Activated gamma-delta T cell treated with anti-CD3 and anti-CD28 coated beads, Interleukin-2, amount 50 U/mL, for 16 hours (primary cell): Measurements from ENCODE around the gene TAGLN3.

Experiments
- DNase-seq: peaks from one replicate; pipeline ENCODE4 v3.0.0-alpha.2; 2020; ENCODE audit warnings: low read depth

The TAGLN3 gene

GRCh38 chr3:111998636-111999483 is at the start of gene TAGLN3:
Gene TAGLN3, plus strand, starts transcription at chr3:111998922. Its CDS starts 501 bp downstream, at chr3:111999423.
- no peak for DNase-seq

DNA sequence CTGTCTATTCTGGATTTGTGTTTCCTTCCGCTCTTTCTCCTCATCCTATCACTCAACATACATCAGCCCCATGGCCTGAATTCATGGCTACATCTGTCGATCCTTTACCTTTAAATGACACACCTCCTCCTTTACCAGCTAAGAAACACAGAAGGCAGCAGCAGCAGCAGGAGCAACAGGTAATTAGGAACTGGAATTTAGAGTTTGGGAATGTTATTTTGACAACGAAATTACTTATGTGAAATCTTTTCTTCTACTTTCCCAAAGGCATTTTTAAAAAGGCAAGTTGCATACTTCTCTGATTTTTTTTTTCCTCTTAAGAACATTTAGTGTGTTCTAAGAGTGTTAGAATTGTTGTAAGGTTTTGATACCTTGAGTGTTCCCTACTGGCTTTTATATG is 49.0 kb upstream of the TAGLN3 start:
- no peak for DNase-seq

DNA sequence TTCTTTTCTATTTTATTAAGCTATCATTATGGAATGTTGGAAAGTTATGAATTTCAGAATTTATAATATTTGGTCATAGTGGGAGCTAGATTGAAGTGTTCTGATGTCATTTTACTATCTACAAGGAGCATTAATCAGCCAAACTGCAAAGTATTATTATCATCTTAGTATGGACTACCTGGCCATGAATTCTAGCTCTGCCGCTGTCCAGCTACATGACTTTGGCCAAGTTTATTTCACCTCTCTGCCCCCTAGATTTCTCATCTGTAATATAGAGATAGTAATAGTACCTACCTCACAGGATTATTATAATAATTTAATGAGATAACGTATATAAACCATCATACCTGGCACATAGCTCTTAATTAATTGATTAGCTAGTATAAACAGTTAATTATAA is 47.7 kb upstream of the TAGLN3 start:
- DNase-seq: no peak

- no peak for DNase-seq
Observed at GRCh38 chr3:111952086-111952485, 46.6 kb upstream of the TAGLN3 start.

GRCh38 chr3:111952866-111953450 is 45.8 kb upstream of the TAGLN3 start:
- DNase-seq: no peak

GRCh38 chr3:111954228-111954990 is 44.3 kb upstream of the TAGLN3 start:
- no peak for DNase-seq

GRCh38 chr3:111955876-111956275 is 42.8 kb upstream of the TAGLN3 start:
- DNase-seq: no peak

GRCh38 chr3:111956449-111956848 is 42.3 kb upstream of the TAGLN3 start:
- DNase-seq: no peak

DNA sequence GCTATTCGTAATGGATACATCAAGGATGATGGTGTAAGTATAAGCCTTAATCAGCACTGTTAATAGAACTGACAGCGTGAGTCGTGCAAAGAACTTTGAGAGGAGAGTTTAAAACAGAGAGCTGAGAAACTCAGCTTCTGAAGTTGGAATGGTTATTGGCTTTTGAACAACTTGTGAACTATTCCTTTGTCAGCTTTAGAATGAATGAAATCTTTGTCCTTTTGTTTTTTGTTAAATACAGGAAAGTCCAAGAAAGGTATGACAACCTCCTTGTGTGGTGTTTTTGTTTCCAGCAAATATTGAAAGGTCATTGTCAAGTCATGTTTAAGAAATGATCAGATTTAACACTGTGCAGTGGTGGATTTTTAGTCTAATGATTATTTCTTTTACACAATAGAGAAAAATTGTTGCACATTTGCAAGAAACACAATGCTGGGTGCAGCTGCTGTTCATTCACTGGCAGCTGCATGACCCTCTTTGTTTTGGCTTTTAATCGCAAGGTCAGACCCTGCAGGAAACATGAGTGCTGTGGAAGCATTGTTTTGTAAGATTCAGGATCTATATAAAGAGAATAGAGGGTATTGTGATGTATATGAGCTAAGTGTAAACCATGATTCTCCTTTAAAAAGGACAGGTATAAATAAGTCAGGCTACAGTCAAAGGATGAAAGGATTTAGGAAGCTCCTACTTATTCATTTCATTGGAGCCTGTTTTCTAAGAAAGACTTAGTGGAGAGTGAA is 41.6 kb upstream of the TAGLN3 start:
- DNase-seq: no peak

- no peak for DNase-seq
Observed at GRCh38 chr3:111961461-111962164, 37.1 kb upstream of the TAGLN3 start.

DNA sequence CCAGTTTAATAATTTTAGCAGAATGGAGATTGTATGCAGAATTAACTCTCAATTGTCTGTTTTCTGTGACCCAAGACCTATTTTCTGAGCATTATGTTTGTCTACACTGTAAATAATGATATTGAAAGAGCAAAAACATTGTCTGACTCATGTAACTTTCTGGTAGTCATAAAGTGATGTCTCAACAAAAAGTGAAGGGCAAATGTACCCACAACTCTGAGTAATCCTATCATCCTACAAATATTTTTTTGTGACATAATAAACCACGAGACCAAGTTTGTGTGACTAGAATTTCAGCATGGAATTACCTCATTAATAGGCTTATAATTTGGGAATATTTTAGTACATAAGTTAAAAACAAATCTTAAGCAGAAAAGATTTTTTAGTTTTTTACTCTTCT is 35.3 kb upstream of the TAGLN3 start:
- DNase-seq: no peak

GRCh38 chr3:111965484-111965883 is 33.2 kb upstream of the TAGLN3 start:
- DNase-seq: no peak

- DNase-seq: no peak
Observed at GRCh38 chr3:111967068-111967467, 31.7 kb upstream of the TAGLN3 start.

DNA sequence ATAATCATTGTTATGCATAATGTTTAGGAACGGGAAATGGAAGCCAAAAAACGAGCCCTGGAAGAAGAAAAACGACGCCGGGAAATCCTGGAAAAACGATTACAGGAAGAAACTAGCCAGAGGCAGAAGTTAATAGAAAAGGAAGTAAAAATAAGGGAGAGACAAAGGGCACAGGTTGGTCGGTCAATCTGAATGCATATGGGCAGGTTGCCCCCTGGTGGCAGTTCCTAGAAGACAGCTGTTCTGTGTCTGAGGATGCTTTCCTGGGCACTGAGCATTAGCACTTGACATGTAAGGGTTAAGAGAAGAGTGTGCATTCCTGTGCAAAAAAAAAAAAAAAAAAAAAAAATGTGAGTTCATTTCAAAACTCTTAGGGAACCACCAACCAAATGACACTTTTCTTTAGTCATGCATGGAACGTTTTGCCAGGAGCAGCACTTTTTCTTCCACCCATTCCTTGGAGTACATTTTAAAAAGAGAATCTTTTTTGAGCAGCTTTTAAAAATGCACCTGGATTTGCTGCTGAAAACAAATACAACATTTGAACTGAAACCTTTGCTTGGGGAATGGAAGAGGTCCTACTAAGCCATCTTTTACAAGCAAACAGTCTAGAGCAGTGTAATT is 31.0 kb upstream of the TAGLN3 start:
- peak; percentile 74 for DNase-seq

DNA sequence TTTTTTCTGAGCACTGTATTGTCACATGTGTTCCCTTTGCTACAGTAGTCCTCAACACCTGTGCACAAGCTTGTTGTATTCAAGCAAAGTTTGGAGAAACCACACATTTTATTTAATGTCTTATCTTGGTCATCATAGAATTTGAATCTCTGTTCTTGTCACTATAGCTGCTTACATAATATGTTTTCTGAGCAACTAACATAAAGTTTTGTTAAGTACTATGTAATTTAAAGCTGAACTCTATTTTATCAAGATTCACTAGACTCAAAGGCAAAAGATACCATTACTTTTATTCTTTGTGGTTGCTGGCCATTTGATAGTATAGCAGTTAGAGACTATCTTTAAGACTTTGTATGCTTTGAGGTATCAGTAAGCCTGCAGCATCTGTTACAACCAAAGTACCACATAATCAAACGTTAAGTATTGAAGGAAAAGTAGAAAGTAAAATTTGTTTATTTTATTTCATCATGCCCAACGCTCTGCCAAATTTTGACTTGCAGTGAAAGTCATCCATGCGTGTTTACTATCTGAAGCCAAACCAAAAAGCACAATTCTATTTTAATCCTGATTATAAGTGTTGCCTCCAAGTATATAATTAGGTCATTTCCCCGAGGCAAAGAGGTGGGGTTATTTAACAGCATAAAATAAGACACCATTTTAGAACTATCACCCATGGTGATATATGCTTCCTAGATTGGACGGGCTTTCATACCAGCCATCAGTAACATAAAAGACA is 30.2 kb upstream of the TAGLN3 start:
- DNase-seq: no peak

GRCh38 chr3:111970376-111970775 is 28.3 kb upstream of the TAGLN3 start:
- no peak for DNase-seq

DNA sequence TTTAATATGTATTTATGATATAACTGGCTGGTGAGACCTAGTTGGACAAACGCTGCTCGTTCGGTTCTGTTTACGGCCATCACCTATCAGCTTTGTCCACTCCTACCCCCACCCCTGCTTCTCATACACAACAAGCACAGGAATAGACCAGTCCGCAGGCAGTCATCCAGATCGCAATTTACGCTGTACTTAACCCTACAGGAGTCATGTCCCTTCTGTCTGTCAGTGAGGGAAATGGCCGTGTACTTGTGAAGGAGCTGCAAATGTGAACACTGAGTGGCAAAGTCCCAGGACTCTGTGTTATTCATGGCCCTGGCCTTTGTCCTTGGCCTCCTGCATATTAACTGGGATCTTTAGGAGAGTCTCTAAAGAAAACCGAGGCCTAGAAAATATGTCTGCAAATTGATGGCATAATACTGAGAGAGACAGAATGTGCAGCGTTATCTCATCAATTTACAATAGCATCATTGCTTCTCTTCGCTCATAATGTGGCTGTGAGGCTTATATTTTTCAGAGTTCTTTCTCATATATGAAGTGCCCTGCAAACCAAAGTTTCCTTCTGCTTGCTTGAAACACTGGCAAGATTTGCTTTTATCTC is 27.1 kb upstream of the TAGLN3 start:
- DNase-seq: no peak

GRCh38 chr3:111972891-111973290 is 25.8 kb upstream of the TAGLN3 start:
- DNase-seq: no peak

DNA sequence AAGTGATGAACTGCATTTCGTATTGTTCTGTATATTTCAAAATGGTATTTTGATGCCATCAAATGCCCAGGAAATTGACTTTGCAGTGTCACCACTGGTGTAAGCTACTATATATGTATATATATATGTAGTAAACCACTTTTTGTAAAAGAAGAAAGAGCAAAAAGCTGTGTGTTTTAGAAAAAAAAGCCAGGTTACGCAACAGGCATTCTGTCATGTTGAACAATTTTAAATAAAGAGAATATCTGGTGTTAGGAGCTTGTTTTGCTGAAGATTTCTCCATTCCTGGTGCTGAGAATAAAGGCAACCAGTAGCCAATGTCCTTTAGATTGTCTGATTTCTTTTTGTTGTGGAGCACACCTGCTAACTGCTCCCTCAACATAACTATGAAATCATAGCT is 23.6 kb upstream of the TAGLN3 start:
- no peak for DNase-seq

- DNase-seq: no peak
Observed at GRCh38 chr3:111976254-111976653, 22.5 kb upstream of the TAGLN3 start.
